Sigmoid colon (tissue), 7 donors: Measurements from ENCODE around the gene RPL12. TPM values are rescaled to one million over a fixed set of nuclear protein-coding genes. Genes with fewer than 3 reads are reported as not detected.

ENCODE experiments used
- DNase-seq: peaks from one replicate; pipeline ENCODE4 v3.0.0-alpha.2; 2019
- H3K27ac ChIP-seq, 4 donors: fragments of 200-600 bp; sonication (generic); one replicate each; pipeline ENCODE4 v1.5.1; 2016 to 2019; ENCODE audit warnings: mild to moderate bottlenecking in 1 of 4
- H3K27me3 ChIP-seq, 3 donors: fragments of 200-600 bp; sonication (generic); one replicate each; pipeline ENCODE4 v1.5.1; 2019; ENCODE audit warnings: mild to moderate bottlenecking in 1 of 3
- H3K36me3 ChIP-seq, 4 donors: fragments of 200-600 bp; sonication (generic); one replicate each; pipeline ENCODE4 v1.5.1; 2016 to 2019
- H3K4me1 ChIP-seq, 4 donors: fragments of 200-600 bp; sonication (generic); one replicate each; pipeline ENCODE4 v1.5.1; 2017 to 2019
- H3K4me3 ChIP-seq, 4 donors: fragments of 200-600 bp; sonication (generic); one replicate each; pipeline ENCODE4 v1.5.1; 2017 to 2019; ENCODE audit warnings: mild to moderate bottlenecking in 2 of 4, moderate library complexity in 1 of 4
- H3K9me3 ChIP-seq, 4 donors: fragments of 200-600 bp in 3 of 4; sonication (generic) in 3 of 4; one replicate each; pipeline versions ENCODE4 v1.5.1 to v1.6.1; 2013 to 2019
- CTCF ChIP-seq, 4 experiments: fragments of 450-650 bp in 3 of 4; fragments of 200-600 bp in 1 of 4; IDR thresholded peaks; one replicate each; pipeline ENCODE4 v1.5.1; 2016 to 2019; ENCODE audit warnings: antibody characterized with exemption in 4 of 4, mild to moderate bottlenecking in 3 of 4, moderate library complexity in 2 of 4
- EP300 ChIP-seq, 4 donors: sonication (generic); formaldehyde crosslinking; IDR thresholded peaks; one replicate each; pipeline ENCODE4 v1.6.1; 2017; ENCODE audit warnings: antibody characterized with exemption in 4 of 4
- POLR2A ChIP-seq, 2 donors: fragments of 450-650 bp; IDR thresholded peaks; one replicate each; pipeline ENCODE4 v1.6.1; 2016; ENCODE audit warnings: antibody characterized with exemption in 2 of 2, mild to moderate bottlenecking in 2 of 2, moderate library complexity in 2 of 2
- POLR2AphosphoS5 ChIP-seq, 4 donors: sonication (generic); formaldehyde crosslinking; IDR thresholded peaks; one replicate each; pipeline ENCODE4 v1.6.1; 2017; ENCODE audit warnings: antibody characterized with exemption in 4 of 4
- WGBS, 2 donors: extraction: QIAGEN DNeasy Blood & Tissue Kit; methylation state at CpG; one replicate each; pipeline ENCODE4 v1.1.7; 2013; 5-methylcytosine and 5-hydroxymethylcytosine counted together
- intact Hi-C: fragments of 100-400 bp; cut with DNase I; formaldehyde crosslinking; loops from one replicate; pipeline ENCODE4 v1.15.1; 2023
- polyA plus RNA-seq, 3 donors: library from polyadenylated mRNA; stranded (reverse); fragments of 200-250 nt; gene quantifications; one replicate each; pipeline ENCODE4 v1.2.3, GENCODE V29; 2013
- total RNA-seq, 4 donors: library from RNA; depleted of rRNA; stranded (reverse); fragments of >200 nt; gene quantifications; one replicate each; pipeline ENCODE4 v1.1.0, GENCODE V29; 2016
- donor health status: healthy with polysubstance abuse.
- donor health status: Bipolar disorder and iron deficiency.
- donor health status: healthy.

The RPL12 gene
- total and polyA plus RNA-seq, 7 donors = 2,492 to 5,061 (median 2,965) TPM

GRCh38 chr9:127438394-127438793 lies 12.8 kb downstream of the RPL12 start:
- no peaks in the 10 kb centered on the region for H3K9me3 ChIP-seq
- no peak for DNase-seq
- peaks cover 53 to 100% (median 79%) of the 10 kb centered on the region in 4 donors for H3K36me3 ChIP-seq
- intact Hi-C loops = no loop called here
- H3K27me3 ChIP-seq = no peaks in the 10 kb centered on the region
- H3K4me1 ChIP-seq = peaks cover 0 to 6% (median 0%) of the 10 kb centered on the region in 4 donors
- no peak for TF ChIP-seq POLR2AphosphoS5 (IDR thresholded peaks at IDR 0.05)
- TF ChIP-seq POLR2A (IDR thresholded peaks at IDR 0.05) = no peak
- no peak for TF ChIP-seq EP300 (IDR thresholded peaks at IDR 0.05)
- TF ChIP-seq CTCF (IDR thresholded peaks at IDR 0.05) = no peak
- 97% methylated on average over 9 of the region's 9 CpGs for WGBS, 2 donors
- H3K4me3 ChIP-seq = no peak overlapping the region
- no peak overlapping the region for H3K27ac ChIP-seq

GRCh38 chr9:127437497-127438264 lies 13.5 kb downstream of the RPL12 start:
- WGBS, 2 donors = 83 to 91% methylated on average over 12 of the region's 12 CpGs
- H3K9me3 ChIP-seq = no peaks in the 10 kb centered on the region
- peak overlapping the region in 1 of 4 donors; percentile 67 for H3K27ac ChIP-seq
- H3K4me3 ChIP-seq = no peak overlapping the region
- DNase-seq = no peak
- intact Hi-C loops = no loop called here
- peaks cover 0 to 6% (median 0%) of the 10 kb centered on the region in 4 donors for H3K4me1 ChIP-seq
- TF ChIP-seq CTCF (IDR thresholded peaks at IDR 0.05) (no peak), EP300 (IDR thresholded peaks at IDR 0.05) (no peak), POLR2AphosphoS5 (IDR thresholded peaks at IDR 0.05) (no peak), POLR2A (IDR thresholded peaks at IDR 0.05) (no peak)
- H3K27me3 ChIP-seq = no peaks in the 10 kb centered on the region
- peaks cover 53 to 100% (median 81%) of the 10 kb centered on the region in 4 donors for H3K36me3 ChIP-seq

GRCh38 chr9:127430415-127430814 lies 20.8 kb downstream of the RPL12 start:
- no peak overlapping the region for H3K4me3 ChIP-seq
- intact Hi-C loops = no loop called here
- peaks cover 24 to 54% (median 41%) of the 10 kb centered on the region in 4 donors for H3K36me3 ChIP-seq
- no peaks in the 10 kb centered on the region for H3K27me3 ChIP-seq
- H3K9me3 ChIP-seq = no peaks in the 10 kb centered on the region
- no peak for DNase-seq
- TF ChIP-seq EP300 (IDR thresholded peaks at IDR 0.05) (no peak), CTCF (IDR thresholded peaks at IDR 0.05) (no peak), POLR2AphosphoS5 (IDR thresholded peaks at IDR 0.05) (no peak), POLR2A (IDR thresholded peaks at IDR 0.05) (no peak)
- no peak overlapping the region for H3K27ac ChIP-seq
- peaks cover 0 to 23% (median 10%) of the 10 kb centered on the region in 4 donors for H3K4me1 ChIP-seq
- 92 to 95% methylated on average over 8 of the region's 8 CpGs for WGBS, 2 donors

GRCh38 chr9:127428348-127428747 lies 22.9 kb downstream of the RPL12 start:
- TF ChIP-seq POLR2A (IDR thresholded peaks at IDR 0.05) = no peak
- TF ChIP-seq POLR2AphosphoS5 (IDR thresholded peaks at IDR 0.05) = no peak
- H3K27ac ChIP-seq = no peak overlapping the region
- H3K9me3 ChIP-seq = no peaks in the 10 kb centered on the region
- no peak for DNase-seq
- peaks cover 4 to 33% (median 21%) of the 10 kb centered on the region in 4 donors for H3K36me3 ChIP-seq
- 92 to 95% methylated on average over 3 of the region's 3 CpGs for WGBS, 2 donors
- peaks cover 0 to 30% (median 20%) of the 10 kb centered on the region in 4 donors for H3K4me1 ChIP-seq
- intact Hi-C loops = no loop called here
- H3K4me3 ChIP-seq = no peak overlapping the region
- H3K27me3 ChIP-seq = no peaks in the 10 kb centered on the region

GRCh38 chr9:127426756-127427155 lies 24.4 kb downstream of the RPL12 start:
- Histone ChIP-seq H3K9me3 (no peaks in the 10 kb centered on the region), H3K36me3 (peaks cover 4 to 26% (median 16%) of the 10 kb centered on the region in 4 donors), H3K27ac (peak overlapping the region in 1 of 4 donors; percentile 11), H3K4me3 (no peak overlapping the region), H3K4me1 (peaks cover 0 to 46% (median 35%) of the 10 kb centered on the region in 4 donors), H3K27me3 (no peaks in the 10 kb centered on the region)
- intact Hi-C loops = no loop called here
- WGBS, 2 donors = 85 to 89% methylated on average over 2 of the region's 2 CpGs
- no peak for DNase-seq
- TF ChIP-seq EP300 (IDR thresholded peaks at IDR 0.05) (no peak), POLR2A (IDR thresholded peaks at IDR 0.05) (no peak), POLR2AphosphoS5 (IDR thresholded peaks at IDR 0.05) (no peak), CTCF (IDR thresholded peaks at IDR 0.05) (no peak)
